ENCODE results near the gene LRRTM2.

DNA sequence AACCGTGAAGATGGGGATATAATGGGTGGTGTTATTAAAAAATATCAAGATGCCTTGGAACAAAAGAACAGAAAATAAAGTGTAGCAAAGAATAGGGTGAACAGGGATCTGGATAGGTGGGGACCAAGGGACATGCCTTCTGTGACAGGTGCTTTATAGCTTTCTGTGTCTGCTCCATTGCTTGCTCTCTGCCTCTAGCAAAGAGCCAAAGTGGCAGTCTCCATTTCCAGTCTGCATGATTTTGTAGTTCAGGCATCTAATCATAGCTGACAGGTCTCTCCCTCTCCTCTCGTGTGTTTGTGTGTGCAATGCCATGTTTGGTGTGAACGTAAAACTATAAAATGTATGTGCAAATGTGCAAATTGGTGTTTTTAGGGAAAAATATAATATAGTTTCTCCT is 35.0 kb downstream of the LRRTM2 start:
- TF ChIP-seq POLR2AphosphoS5 (IDR thresholded peaks at IDR 0.05; ENCODE audit: borderline replicate concordance, low read depth, low read length) = no peak
- no peak for TF ChIP-seq EZH2 (IDR thresholded peaks at IDR 0.05)
- no peak for TF ChIP-seq FOXP2 (optimal IDR thresholded peaks at IDR 0.05; ENCODE audit: control extremely low read depth, extremely low read length, insufficient read depth)

All from SK-N-MC (cell line).